ENCODE measurements around the gene C1orf53.

The C1orf53 gene

GRCh38 chr1:197916500-197916983 lies 14.1 kb downstream of the C1orf53 start:
- TF ChIP-seq PPARA (CRISPR knock-in tag; IDR thresholded peaks at IDR 0.05; ENCODE audit: borderline replicate concordance), result no peak
- TF ChIP-seq ARNTL (CRISPR knock-in tag; IDR thresholded peaks at IDR 0.05; ENCODE audit: borderline replicate concordance, low read depth), result no peak
- TF ChIP-seq ZNF70 (CRISPR knock-in tag; IDR thresholded peaks at IDR 0.05), result no peak
- no peak for TF ChIP-seq CSDC2 (CRISPR knock-in tag; IDR thresholded peaks at IDR 0.05)
- TF ChIP-seq GLIS3 (CRISPR knock-in tag; IDR thresholded peaks at IDR 0.05), result no peak
- TF ChIP-seq, protein P1, sequence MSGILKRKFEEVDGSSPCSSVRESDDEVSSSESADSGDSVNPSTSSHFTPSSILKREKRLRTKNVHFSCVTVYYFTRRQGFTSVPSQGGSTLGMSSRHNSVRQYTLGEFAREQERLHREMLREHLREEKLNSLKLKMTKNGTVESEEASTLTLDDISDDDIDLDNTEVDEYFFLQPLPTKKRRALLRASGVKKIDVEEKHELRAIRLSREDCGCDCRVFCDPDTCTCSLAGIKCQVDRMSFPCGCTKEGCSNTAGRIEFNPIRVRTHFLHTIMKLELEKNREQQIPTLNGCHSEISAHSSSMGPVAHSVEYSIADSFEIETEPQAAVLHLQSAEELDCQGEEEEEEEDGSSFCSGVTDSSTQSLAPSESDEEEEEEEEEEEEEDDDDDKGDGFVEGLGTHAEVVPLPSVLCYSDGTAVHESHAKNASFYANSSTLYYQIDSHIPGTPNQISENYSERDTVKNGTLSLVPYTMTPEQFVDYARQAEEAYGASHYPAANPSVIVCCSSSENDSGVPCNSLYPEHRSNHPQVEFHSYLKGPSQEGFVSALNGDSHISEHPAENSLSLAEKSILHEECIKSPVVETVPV (CRISPR knock-in tag; IDR thresholded peaks at IDR 0.05), result no peak
- TF ChIP-seq POU6F1 (CRISPR knock-in tag; IDR thresholded peaks at IDR 0.05; ENCODE audit: borderline replicate concordance, low read depth), result no peak
- TF ChIP-seq BACH2 (CRISPR knock-in tag; IDR thresholded peaks at IDR 0.05; ENCODE audit: borderline replicate concordance), result no peak
- TF ChIP-seq ZNF8 (CRISPR knock-in tag; IDR thresholded peaks at IDR 0.05), result no peak
- TF ChIP-seq ESRRG (CRISPR knock-in tag; IDR thresholded peaks at IDR 0.05), result no peak
- no peak for TF ChIP-seq ZC3H10 (CRISPR knock-in tag; IDR thresholded peaks at IDR 0.05)
- TF ChIP-seq ZNF565 (CRISPR knock-in tag; conservative IDR thresholded peaks at IDR 0.05; ENCODE audit: low read depth), result no peak
- TF ChIP-seq ZFP30 (CRISPR knock-in tag; IDR thresholded peaks at IDR 0.05), result no peak
- TF ChIP-seq SNAI2 (CRISPR knock-in tag; IDR thresholded peaks at IDR 0.05), result no peak
- TF ChIP-seq ZFP3 (CRISPR knock-in tag; IDR thresholded peaks at IDR 0.05), result no peak
- TF ChIP-seq TOX (CRISPR knock-in tag; IDR thresholded peaks at IDR 0.05; ENCODE audit: borderline replicate concordance), result no peak
- TF ChIP-seq TCF4 (CRISPR knock-in tag; IDR thresholded peaks at IDR 0.05; ENCODE audit: borderline replicate concordance), result no peak
- no peak for TF ChIP-seq RARB (CRISPR knock-in tag; IDR thresholded peaks at IDR 0.05)
- TF ChIP-seq, protein P2, sequence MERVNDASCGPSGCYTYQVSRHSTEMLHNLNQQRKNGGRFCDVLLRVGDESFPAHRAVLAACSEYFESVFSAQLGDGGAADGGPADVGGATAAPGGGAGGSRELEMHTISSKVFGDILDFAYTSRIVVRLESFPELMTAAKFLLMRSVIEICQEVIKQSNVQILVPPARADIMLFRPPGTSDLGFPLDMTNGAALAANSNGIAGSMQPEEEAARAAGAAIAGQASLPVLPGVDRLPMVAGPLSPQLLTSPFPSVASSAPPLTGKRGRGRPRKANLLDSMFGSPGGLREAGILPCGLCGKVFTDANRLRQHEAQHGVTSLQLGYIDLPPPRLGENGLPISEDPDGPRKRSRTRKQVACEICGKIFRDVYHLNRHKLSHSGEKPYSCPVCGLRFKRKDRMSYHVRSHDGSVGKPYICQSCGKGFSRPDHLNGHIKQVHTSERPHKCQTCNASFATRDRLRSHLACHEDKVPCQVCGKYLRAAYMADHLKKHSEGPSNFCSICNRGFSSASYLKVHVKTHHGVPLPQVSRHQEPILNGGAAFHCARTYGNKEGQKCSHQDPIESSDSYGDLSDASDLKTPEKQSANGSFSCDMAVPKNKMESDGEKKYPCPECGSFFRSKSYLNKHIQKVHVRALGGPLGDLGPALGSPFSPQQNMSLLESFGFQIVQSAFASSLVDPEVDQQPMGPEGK (CRISPR knock-in tag; IDR thresholded peaks at IDR 0.05; ENCODE audit: borderline replicate concordance), result no peak
- ATAC-seq, result peak; percentile 30

DNA sequence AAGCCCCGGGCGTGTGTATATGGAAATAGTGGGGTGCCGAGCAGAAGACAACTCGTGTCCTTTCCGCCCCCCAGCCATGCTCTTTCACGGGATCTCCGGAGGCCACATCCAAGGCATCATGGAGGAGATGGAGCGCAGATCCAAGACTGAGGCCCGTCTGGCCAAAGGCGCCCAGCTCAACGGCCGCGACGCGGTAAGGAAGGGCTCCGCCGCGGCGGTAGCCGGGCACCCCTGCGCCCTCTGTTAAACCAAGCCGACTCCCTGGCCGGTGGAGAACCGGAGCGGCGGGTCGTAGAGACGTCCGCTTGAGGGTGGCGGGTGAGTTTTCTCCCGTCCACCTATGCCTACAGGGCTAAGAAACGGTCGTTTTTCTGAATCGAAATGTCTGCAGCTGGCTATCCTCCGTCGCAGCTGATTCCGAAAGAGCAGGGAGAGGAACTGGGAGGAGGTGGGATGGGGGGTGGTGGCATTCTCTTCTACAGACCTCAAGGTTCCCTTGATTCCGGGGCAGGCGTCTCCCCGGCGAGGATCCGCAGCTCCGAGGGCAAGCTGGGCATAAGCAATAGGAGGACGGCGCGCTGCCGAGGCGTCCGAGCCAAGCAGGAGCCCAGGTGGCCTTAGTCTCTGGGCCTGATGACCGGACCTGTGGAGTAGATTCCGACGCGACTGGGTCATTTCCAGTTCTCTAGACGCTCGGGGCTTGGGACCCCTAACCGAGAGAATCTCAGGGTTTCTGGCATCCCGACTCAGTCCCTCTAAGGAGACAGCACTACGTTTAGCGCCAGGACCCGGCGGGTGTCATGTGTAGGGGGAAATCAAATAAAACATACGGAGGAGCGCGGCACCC lies 15.6 kb downstream of the C1orf53 start:
- peak; percentile 44 for ATAC-seq
- TF ChIP-seq OSR1 (CRISPR knock-in tag; IDR thresholded peaks at IDR 0.05), result no peak
- TF ChIP-seq SNAI2 (CRISPR knock-in tag; IDR thresholded peaks at IDR 0.05), result no peak
- TF ChIP-seq POU6F1 (CRISPR knock-in tag; IDR thresholded peaks at IDR 0.05; ENCODE audit: borderline replicate concordance, low read depth), result no peak
- TF ChIP-seq ZFP30 (CRISPR knock-in tag; IDR thresholded peaks at IDR 0.05), result no peak
- no peak for TF ChIP-seq ESRRG (CRISPR knock-in tag; IDR thresholded peaks at IDR 0.05)
- TF ChIP-seq ZNF70 (CRISPR knock-in tag; IDR thresholded peaks at IDR 0.05), result no peak
- TF ChIP-seq CREB5 (CRISPR knock-in tag; IDR thresholded peaks at IDR 0.05; ENCODE audit: low read depth), result no peak
- no peak for TF ChIP-seq BACH2 (CRISPR knock-in tag; IDR thresholded peaks at IDR 0.05; ENCODE audit: borderline replicate concordance)
- no peak for TF ChIP-seq TOX (CRISPR knock-in tag; IDR thresholded peaks at IDR 0.05; ENCODE audit: borderline replicate concordance)

Measured in SK-N-SH treated with all-trans-retinoic acid at 6 μM for 48 hours (cell line).